NCI-H187 treated with DMSO at 0.1 percent for 48 hours (cell line): ENCODE results near the gene CHRM4.

Source experiments
- DNase-seq: peaks from one replicate; lab custom pipeline; 2025; lab: John Stamatoyannopoulos, UW

Gene CHRM4

DNA sequence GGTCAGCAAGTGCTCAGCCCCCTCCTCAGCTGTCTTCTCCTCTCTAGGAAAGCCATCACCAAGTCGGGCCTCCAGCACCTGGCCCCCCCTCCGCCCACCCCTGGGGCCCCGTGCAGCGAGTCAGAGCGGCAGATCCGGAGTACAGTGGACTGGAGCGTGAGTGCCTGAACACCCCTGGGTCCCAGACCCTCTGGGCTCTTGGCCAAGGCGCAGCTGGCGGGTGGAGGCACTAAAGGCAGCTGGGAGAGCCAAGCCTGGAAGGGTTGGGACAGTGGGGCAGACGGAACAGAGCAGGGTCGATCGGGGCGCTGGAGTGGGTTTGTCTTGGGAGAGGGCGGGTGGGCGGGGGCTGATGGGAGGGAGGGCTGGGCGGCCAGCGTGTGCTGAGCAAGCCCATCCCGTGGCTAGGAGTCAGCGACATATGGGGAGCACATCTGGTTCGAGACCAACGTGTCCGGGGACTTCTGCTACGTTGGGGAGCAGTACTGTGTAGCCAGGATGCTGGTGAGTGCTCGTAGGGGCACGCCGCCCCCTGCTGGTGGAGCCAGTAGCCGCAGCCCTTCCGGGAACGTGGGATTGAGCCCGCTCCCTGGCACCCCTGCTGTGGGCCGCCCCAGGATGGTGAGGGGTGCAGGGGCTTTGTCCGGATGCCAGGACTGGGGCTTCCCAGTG lies 24.2 kb downstream of the CHRM4 start:
- DNase-seq = no peak

DNA sequence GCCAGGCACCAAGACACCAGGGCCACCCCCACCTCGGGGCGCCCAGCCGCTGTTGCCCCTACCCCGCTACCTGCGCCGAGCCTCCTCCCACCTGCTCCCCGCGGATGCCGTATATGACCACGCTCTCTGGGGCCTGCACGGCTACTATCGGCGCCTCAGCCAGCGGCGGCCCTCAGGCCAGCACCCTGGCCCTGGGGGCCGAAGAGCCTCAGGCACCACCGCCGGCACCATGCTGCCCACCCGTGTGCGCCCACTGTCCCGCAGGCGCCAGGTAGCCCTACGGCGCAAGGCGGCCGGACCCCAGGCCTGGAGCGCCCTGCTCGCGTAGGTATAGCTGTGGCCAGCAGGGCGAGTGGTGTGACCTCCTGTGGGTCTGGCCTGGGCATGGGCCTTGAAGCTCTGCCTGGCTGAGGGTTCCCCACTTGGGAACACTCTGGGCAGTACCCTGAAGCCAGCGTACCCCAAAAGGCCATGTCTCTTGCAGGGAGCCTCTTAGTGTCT lies 24.9 kb downstream of the CHRM4 start:
- no peak for DNase-seq

DNA sequence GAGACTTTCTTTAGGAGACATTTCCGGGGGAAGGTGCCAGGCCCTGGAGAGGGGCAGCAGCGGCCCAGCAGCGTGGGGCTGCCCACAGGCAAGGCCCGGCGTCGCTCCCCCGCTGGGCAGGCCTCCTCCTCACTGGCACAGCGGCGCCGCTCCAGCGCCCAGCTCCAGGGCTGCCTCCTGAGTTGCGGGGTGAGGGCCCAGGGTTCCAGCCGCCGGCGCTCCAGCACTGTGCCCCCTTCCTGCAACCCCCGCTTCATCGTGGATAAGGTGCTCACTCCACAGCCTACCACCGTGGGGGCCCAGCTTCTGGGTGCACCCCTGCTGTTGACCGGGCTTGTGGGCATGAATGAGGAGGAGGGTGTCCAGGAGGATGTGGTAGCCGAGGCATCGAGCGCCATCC lies 25.3 kb downstream of the CHRM4 start:
- no peak for DNase-seq

DNA sequence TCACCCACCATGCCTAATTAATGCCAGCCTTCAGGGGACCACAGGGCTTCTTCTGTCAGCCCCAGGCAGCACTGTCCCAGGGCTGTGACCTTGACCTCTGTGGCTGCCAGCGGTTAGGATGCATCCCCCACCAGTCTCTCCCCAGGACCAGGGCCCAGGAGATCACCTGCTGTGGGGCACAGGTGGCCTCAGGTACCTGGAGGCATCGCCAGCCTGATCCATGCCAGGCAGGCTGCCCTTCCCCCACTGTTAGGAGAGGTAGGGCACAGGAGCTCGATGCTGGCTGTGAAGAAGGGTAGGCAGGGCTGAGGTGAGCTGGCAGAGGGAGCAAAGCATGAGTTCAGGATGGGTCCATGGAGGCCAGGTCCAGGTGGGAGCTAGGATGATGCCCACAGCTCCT lies 26.8 kb downstream of the CHRM4 start:
- no peak for DNase-seq

DNA sequence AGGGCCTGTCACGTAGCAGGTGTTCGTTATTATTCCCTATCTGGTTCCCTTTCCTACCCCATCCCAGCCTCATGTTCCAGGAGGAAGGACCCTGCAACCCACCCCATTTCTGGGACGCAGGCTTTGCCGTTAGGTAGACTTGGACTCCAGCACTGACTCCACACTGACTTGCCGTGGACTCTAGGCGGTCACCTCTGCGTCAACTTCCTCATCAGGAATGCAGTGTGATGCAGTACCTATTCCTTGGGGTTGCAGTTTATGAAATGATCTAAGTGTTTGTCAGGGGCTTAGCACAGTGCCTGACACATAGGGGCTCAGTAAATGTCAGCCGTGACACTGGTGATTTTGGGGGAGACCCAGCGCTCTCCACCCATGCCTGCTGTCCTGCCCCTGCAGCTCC lies 27.5 kb downstream of the CHRM4 start:
- DNase-seq = no peak

DNA sequence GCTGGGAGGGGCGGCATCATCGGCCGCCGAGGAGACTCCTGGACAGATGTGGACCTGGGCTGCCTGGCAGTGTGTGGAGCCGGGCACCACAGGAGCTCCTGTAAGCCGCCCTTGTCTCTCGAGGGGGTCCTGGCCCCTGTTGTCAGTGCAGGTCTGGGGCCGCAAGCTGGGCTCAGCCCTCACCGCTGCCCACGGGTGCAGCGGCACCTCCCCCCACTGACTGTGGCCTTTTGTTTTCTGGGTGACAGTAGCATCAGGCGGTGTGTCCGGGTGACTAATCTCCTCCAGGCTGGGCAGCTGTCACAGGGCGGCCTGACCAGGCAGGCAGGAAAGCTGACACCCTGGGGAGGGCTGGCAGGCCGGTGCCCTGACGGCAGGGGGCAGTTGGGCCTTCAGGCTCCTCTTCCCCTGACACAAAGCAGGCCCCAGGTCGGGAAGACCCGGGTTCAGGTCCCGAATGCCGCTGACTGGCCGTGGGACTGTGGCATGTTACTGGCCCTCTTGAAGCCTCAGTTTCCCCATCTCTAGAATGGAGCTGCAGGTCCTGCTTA lies 28.0 kb downstream of the CHRM4 start:
- DNase-seq = no peak

DNA sequence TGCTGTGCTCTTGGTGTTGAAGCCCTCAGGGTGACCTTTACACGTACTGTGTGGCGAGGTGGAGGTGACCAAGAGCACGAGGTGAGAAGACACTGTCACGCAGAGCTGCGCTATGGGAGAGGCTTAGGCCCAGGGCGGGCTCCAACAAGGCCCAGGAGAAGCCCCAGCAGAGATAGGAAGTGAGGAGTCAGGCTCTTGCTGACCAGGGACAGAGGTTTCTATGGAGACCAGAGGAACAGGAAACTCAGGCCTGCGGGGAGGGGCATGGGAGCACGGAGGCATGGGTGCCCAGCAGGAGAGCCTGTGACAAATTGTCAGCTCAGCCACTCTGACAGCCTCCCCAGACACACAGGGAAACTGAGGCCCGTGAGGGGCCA lies 28.6 kb downstream of the CHRM4 start:
- DNase-seq = no peak

DNA sequence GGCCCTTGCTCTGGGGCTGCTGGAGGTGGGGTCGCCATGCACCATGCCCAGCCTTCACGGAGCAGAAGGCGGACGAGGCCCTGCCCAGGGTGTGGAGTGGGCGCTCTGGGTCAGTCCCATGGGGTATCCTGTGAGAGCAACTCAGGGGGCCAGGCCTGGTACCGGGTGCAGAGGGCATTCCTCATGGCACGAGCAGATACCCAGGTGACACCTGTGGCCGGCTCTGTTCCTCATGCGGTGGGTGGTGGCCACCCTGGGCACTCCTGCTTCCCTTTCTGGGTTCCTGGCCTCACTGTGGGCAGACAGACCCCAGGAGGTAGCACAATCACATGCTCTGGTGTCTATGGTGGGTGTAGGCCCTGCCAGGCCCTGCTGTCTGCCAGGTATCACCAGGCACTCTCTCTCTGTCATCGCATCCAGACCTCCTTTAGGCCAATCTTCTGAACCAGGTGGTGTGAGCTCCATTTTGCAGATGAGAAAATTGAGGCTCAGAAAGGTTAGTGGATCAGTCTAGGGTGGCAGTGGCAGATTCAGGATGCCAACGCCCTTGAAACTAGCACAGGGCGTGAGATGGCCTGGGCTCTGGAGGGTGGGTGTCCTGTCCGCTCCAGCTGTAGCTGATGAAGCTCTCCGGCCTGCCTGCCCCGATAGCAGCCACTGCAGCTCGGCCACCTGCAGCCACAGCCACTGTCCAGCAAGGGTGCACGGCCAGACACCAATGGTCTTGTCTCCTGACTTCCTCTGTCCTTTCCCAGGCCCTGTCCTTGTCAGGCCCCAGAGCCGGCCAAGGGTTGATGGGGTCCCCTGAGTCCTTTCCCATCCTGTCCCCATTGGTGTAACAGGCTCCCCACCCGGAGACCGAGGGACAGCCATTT lies 29.2 kb downstream of the CHRM4 start:
- DNase-seq = no peak

DNA sequence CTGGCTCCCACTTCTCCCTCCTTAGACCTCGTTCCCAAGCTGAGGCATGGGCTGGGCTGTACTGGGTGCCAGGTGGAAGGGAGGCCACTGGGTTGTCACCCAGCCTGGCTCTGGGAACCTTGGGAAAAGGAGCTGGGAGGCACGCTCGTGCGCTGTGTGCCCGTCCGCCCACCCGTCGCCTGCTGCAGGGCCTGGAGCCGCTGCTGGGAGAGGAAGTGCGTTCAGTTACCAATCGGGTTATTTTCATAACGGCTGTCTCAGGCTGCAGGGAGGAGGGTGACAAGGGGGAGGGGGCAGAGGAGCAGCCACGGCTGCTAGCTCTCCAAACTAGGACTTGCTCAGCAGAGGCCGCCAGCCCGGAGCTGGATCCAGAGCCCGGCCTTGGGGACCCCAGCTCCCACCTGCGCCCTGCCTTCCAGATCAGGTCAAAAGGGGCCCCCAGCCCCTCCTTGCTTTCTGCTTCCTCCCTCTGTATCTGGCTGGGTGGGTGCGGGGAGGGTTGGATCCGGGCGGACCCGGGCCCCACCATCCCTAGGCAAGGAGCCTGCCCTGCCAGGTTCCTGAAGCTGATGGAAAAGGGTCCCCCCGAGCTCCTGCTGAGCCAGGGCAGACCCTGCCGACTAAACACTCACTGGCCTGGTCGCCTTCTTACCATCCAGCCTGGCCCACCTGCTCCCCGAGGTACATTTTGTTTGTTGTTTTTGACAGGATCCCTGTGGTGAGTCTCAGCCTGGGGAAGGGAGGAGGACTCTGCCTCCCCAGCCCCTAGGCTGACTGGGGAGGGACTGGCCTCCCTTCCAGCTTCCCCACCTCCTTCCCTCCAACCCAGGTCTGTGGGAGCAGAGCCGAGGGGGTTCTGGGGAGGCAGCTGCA lies 30.1 kb downstream of the CHRM4 start:
- no peak for DNase-seq

DNA sequence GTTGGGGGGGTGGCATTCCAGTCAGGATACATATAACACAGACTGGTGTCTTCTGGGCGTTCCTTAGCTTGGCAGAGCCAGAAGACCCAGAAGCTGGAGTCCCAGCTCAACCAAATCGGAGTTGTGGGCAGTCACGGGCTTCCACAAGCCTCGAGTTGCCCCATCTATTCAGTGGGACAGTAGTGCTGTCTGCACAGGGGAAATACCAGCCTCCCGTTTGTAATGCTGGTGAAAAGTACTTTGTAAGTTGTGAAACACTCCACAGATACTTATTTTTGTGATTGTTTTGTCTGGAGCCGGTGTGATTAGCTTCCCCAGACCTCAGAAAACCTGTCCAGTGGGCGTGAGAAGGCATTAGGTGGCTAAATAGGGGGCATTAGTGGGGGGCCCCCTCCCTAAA lies 30.7 kb downstream of the CHRM4 start:
- no peak for DNase-seq

DNA sequence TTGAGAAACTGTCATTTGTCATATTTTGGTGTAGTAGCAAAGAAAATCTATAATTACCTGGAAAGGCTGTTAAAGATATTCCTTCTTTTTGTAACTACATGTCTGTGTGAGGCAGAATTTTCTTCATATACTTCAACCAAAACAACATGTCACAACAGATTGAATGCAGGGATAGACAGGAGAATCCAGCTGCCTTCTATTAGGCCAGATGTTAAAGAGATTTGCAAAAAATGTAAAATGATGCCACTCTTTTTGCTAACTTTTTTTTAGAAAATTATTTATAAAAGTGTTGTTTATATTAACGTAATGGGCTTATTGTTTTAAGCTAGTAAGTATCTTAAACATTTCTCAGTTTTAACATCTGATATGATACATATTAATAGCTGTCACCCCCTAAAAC lies 31.6 kb downstream of the CHRM4 start:
- no peak for DNase-seq

DNA sequence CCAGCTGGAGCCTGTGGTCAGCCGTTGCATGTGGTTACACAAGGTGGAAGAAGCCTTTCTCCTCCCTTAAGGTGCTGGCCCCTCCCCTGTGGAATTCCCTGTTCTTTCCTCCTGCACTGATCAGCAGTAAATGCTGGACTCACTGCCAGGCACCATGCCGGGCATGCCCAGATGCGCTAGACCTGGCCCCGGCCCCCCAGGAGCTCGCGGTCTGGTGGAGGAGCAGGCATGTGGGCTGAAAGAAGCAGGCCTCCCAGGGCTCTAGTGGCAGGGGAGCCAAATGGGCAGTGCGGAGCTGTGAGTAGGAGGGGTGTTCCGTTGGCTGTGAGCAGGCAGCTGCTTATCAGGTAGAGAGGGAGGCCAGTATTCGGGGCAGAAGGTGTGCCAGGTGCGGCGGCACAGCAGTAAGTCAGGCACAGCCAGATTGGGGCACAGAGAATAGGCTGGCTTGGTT lies 34.1 kb downstream of the CHRM4 start:
- no peak for DNase-seq

DNA sequence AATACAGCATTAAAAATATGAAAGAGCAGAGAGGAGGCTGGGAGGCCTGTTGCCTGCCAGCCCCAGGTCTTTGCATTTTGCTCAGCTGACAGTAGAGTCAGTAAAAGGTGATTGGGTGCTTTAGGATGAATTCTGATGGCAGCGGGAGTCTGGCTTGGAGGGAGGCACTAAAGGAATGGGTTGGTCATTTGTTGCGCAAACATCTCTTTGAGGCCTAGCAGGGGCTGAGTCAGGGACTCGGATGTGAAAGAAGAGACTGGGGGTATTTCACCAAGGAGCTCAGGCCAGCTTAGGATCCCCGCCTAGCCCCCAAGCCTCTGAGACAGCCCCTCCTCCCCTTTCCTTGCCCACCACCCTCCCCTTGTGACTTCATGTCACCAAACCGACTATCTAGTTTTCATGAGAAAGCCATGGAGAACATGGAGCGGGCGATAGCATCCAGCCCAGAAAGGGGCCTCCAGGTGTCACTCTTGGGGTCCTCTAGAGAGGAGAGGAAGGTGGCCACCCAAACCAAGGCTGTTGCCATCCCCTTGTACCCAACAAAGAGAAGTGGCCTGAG lies 34.6 kb downstream of the CHRM4 start:
- no peak for DNase-seq

DNA sequence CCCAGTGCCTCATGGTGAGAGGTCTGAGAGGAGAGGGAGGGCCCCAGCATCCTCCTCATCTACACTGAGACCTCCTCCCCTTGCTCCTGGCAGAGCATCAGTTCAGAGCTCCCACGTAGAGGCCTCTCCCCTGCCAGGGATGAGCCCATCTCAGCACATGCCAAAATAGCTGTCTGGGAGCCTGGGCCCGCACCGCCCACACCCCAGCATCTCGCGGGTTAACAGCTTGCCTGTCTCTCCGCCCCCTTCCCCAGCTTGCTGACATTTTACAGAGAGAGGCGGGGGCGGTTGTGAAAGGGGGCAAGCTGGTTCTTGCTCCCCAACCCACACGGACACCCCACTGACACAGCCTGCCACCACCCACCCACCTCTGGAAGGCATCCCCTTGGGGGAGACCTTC lies 37.9 kb downstream of the CHRM4 start:
- DNase-seq = no peak

DNA sequence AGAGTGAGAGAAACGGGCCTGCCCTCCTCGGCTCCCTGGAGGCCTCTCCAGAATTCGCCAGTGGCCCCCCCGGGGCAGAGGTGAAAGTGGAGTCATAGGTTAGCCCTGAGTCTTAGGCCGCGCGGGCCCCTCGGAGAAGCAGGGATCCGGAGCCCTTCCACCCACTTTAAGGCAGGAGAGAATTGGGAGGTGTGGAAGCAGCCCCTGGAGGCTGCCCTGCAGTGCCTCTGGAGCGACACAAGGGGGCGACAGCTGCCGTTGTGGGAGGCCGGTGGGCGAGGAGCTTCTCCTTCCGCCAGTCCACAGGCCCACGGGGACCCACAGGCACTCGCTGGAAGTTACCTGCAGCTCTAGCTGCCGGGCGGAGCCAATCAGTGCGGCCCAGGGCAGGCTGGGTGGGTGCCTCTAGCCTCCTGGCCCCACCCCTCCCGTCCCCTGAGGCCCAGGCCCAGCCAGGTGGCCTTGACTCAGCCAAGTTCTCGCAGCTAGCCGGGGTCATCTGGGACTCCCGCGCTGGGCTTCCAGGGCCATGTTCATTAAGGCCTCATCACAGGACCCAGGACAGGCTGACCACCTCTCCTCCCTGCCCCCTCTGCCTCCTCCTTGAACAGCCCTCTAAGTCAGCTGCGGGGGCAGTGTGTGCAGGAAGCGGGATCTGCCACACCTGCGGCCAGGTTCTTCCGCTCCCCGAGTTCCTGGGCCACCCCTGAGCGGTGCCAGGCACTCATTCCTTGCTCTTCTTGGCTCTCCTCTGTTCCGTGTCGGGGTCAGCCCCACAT lies 39.3 kb downstream of the CHRM4 start:
- no peak for DNase-seq

DNA sequence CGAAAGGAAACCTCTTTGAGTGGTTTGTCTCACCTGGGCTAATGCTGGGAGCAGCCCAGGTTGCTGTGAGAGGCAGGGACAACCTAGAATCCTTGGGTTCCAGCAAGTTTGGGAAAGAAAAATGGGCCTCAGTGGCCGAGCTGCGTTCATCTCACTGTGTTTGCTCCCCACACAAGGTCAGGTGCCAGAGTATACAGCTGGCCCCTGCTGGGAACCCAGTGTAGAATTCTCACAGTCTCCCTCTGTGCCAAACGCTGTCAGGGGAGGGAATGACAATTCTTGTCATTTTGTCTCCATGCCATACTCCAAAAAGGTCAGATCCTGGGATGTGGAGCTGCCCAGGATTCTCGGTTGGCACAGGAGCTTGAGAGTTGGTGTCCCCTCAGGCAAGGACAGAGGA lies 40.0 kb downstream of the CHRM4 start:
- no peak for DNase-seq

DNA sequence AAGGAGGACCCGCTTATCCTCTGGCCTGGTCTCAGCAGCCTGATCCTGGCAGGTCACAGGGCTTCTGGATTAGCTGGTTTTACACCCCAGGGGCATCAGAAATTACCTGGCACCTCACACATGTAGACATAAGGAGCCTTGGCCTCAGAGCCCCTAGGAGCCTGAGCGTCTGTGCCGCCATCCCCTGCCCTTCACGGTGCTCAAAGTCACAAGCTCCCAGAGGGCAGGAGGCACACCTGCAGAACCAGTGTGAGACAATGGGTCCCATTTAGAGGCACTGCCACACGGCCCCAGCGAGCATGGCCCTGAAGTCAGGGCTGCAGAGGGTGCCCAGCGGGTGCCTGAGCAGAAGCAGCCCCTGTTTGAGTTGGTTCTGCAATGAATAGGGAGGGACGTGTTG lies 40.4 kb downstream of the CHRM4 start:
- DNase-seq = no peak

DNA sequence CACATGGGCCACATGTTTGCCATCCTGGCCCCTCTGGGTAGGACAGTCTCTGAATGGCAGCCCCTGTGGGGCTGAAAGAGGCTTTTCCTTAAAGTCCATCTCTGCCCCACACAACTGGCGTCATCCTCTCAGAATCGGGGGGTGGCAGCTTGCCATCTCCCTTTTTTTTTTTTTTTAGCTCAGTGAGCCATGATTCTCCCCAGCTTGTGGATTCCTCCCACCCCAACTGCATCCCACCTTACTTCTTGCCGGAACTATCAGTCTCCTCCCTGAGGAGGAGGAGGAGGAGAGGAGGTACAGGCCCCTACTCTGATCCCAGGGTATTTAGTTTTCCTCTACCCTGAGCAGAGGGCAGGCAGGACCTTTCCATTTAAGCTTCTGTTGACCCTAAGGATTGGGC lies 40.9 kb downstream of the CHRM4 start:
- DNase-seq = no peak

DNA sequence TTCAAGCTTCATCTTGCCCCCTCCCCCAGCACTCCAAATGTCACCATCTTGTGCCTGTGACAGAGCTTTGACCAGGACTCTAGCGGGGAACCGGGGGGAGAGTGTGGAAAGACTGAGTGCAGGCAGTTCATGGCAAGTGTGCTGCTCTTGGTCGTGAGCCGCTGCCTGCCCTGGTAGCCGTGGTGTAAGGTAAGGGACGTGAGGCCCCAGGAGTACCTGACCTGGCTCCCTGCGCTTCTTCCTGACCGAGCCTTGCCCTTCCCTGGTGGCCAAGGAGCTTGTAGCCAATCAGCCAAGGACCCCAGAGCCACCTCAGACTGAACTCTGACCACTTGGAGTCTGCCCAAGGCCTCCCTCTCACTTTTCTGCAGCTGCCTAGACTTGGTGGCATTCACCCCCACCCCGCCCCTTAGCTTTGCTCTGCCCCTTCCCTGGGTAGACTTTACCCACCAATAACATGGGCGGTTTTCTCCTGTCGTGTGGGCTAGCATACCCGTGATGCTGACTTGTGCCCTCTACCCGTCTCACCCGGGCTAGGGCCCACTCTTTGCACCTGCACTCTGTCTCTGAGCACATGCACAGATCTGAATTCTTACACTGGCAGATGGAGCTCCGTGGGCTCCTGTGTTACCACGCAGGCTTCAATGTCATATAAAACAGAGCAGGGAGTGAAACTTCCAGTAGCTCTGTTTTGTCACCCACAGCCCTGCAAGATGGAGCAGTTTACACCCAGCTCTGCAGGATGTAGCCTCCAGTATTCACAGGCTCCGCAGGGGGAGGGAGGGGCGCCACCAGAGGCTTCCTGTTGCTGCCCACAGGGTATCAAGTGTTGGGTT lies 42.8 kb downstream of the CHRM4 start:
- DNase-seq = no peak

DNA sequence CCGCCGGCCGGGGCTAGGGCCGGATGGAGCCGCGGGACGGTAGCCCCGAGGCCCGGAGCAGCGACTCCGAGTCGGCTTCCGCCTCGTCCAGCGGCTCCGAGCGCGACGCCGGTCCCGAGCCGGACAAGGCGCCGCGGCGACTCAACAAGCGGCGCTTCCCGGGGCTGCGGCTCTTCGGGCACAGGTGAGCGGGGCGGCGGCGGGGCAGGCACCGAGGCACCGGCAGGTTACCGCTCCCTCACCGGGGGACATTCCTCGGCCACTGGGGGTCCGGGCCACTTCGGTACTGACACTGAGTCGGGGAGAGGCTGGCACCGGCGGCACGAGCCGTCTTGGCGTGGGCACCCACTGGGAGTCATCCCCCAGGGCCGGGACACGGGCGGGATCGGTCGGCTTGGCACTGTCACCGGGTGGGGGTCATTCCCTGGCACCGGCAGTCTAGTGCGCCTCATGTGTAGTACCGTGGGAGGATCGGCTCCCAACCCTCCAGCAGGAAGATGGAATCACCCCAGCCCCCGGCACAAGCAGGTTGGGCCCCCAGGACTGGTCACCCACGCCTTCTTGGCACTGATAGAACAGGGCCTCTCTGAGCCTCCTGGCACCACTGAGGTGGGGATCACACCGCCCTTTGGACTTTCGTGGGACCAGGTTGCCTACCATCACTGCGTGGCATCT lies 43.8 kb downstream of the CHRM4 start:
- DNase-seq = no peak
